Activated T-cell treated with anti-CD3 and anti-CD28 coated beads, Interleukin-2, amount 50 U/mL, for 4 hours (primary cell): ENCODE results near the gene HNRNPAB. TPM values are rescaled to one million over a fixed set of nuclear protein-coding genes. Genes with fewer than 3 reads are reported as not detected.
A peak's percentile ranks its signal among the peaks of the same experiment; 100 is the strongest.

Source experiments
- ATAC-seq, 2 donors: fragments of 200-7000 bp; cut with Tn5 transposase; one replicate each; pipeline ENCODE4 v1.10.0; 2021
- DNase-seq: peaks from one replicate; pipeline ENCODE4 v3.0.0-alpha.2; 2020
- H3K27me3 Mint-ChIP-seq: one replicate; pipeline ENCODE4 v1.8.0; 2021; ENCODE audit warnings: low read depth, mixed read lengths
- H3K36me3 Mint-ChIP-seq: one replicate; pipeline ENCODE4 v1.8.0; 2022; ENCODE audit warnings: mixed read lengths; ENCODE audit not compliant: insufficient read depth
- H3K4me1 Mint-ChIP-seq: one replicate; pipeline ENCODE4 v1.8.0; 2021; ENCODE audit warnings: low read depth, mixed read lengths
- H3K4me3 Mint-ChIP-seq: one replicate; pipeline ENCODE4 v1.8.0; 2021; ENCODE audit warnings: mild to moderate bottlenecking, moderate library complexity, mixed read lengths
- H3K9me3 Mint-ChIP-seq: one replicate; pipeline ENCODE4 v1.8.0; 2021; ENCODE audit warnings: mixed read lengths
- total RNA-seq, 3 donors: library from RNA; stranded (reverse); gene quantifications; one replicate each; pipeline ENCODE4 v1.2.1, GENCODE V29; 2021

Gene HNRNPAB
- total RNA-seq: 100 to 1,000 TPM; 646 to 699 (median 679) TPM

DNA sequence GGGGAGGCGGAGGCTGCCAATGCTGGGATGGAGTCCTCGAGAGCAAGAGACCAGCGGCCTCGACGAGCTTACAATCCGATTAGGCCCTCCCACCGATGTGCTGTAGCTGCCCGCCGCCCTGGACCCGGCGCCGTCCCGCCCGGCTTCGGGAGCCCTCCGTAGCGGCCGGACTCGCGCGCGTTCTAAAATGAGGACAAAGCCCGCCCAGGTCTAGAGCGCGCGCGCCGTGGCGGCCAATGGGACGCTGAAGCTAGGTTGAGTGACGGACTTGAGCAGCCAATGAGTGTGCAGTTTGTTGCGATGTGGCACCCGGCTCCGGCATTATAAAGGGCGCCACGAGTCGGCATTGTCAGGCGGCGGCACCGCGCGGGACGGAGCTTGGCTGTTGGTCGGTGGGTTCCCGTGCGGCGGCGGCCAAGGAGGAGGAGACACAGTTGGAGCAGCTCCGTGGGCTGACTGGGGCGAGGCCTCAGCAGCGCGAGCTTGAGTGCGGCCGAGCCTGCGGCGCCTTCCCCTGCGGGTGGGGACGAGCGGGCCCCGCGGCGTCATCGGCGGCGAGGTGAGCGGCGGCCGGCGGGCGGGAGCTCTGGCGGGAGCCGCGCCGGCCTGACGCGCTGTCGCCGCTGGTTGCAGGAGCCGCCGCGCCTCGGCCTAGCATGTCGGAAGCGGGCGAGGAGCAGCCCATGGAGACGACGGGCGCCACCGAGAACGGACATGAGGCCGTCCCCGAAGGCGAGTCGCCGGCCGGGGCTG, at the start of gene HNRNPAB:
TSS of gene HNRNPAB (plus strand) at position 352 of the 753 bp plus-strand sequence. CDS start at position 657, 305 bp downstream.
- peaks cover 2% of the 10 kb centered on the region for H3K27me3 Mint-ChIP-seq
- H3K4me3 Mint-ChIP-seq: peak within 1 kb of the TSS; percentile 97
- peaks cover 34% of the 10 kb centered on the region for H3K36me3 Mint-ChIP-seq
- no peaks in the 10 kb centered on the region for H3K9me3 Mint-ChIP-seq
- peaks cover 31% of the 10 kb centered on the region for H3K4me1 Mint-ChIP-seq
- DNase-seq (peak; percentile 97), ATAC-seq (peak; percentile 80 to 83)

DNA sequence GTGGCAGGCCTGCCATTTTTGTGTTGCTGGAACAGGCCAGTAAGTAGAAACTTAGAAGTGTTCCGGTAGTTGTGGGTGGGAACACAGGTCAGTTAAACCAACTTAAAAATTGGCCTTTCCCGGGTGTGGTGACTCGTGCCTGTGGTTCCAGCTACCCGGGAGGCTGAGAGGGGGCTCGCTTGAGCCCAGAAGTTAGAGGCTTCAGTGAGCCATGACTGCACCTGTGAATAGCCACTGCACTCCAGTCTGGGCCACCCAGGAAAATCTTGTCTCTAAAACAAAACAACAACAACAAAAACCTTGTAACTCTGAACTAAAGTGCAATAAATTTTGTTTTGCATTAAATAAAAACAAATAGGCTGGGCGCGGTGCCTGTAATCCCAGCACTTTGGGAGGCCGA, 49.3 kb upstream of the HNRNPAB start:
- Mint-ChIP-seq H3K9me3 (no peaks in the 10 kb centered on the region), H3K36me3 (peaks cover 19% of the 10 kb centered on the region), H3K4me3 (no peak overlapping the region), H3K4me1 (peaks cover 29% of the 10 kb centered on the region), H3K27me3 (no peaks in the 10 kb centered on the region)
- no peak for DNase-seq
- ATAC-seq: no peak

- H3K27me3 Mint-ChIP-seq: peaks cover 18% of the 10 kb centered on the region
- no peaks in the 10 kb centered on the region for H3K9me3 Mint-ChIP-seq
- DNase-seq: no peak
- ATAC-seq: no peak
- no peak overlapping the region for H3K4me3 Mint-ChIP-seq
- H3K4me1 Mint-ChIP-seq: peaks cover 4% of the 10 kb centered on the region
- no peaks in the 10 kb centered on the region for H3K36me3 Mint-ChIP-seq
Observed at GRCh38 chr5:178160176-178160575, 44.2 kb upstream of the HNRNPAB start.

- Mint-ChIP-seq H3K9me3 (no peaks in the 10 kb centered on the region), H3K36me3 (no peaks in the 10 kb centered on the region), H3K4me1 (peaks cover 4% of the 10 kb centered on the region), H3K27me3 (peaks cover 18% of the 10 kb centered on the region), H3K4me3 (no peak overlapping the region)
- DNase-seq: no peak
- ATAC-seq: no peak
Observed at GRCh38 chr5:178162481-178162880, 41.9 kb upstream of the HNRNPAB start.

GRCh38 chr5:178163772-178164735, 40.3 kb upstream of the HNRNPAB start:
- Mint-ChIP-seq H3K9me3 (no peaks in the 10 kb centered on the region), H3K36me3 (no peaks in the 10 kb centered on the region), H3K4me1 (peaks cover 4% of the 10 kb centered on the region), H3K4me3 (peak overlapping the region; percentile 16), H3K27me3 (peaks cover 18% of the 10 kb centered on the region)
- peak; percentile 99 to 100 for ATAC-seq
- DNase-seq: peak; percentile 95

DNA sequence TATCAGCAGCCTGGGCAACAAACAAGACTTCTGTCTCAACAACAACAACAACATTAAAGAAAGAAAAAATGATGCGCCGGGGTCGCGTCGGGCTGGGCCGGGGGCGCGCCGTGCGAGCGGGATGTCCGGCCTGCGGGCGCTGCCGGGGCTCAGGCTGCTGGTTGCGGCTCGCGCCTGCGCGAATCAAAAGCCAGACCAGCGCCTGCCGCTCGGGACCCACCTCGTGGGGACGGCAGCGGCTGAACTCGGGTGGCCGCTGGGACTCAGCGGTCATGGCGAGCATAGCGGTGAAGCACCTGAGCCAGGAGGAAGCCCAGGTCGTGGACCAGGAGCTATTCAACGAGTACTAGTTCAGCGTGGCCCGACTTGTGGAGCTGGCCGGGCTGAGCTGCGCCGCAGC, 38.8 kb upstream of the HNRNPAB start:
- Mint-ChIP-seq H3K4me3 (no peak overlapping the region), H3K36me3 (no peaks in the 10 kb centered on the region), H3K27me3 (peaks cover 18% of the 10 kb centered on the region), H3K9me3 (no peaks in the 10 kb centered on the region), H3K4me1 (peaks cover 4% of the 10 kb centered on the region)
- DNase-seq (no peak), ATAC-seq (no peak)

GRCh38 chr5:178170455-178170854, 33.9 kb upstream of the HNRNPAB start:
- H3K27me3 Mint-ChIP-seq: no peaks in the 10 kb centered on the region
- no peak for ATAC-seq
- no peaks in the 10 kb centered on the region for H3K9me3 Mint-ChIP-seq
- H3K4me1 Mint-ChIP-seq: no peaks in the 10 kb centered on the region
- DNase-seq: no peak
- H3K36me3 Mint-ChIP-seq: no peaks in the 10 kb centered on the region
- H3K4me3 Mint-ChIP-seq: no peak overlapping the region

- Mint-ChIP-seq H3K9me3 (no peaks in the 10 kb centered on the region), H3K36me3 (no peaks in the 10 kb centered on the region), H3K4me3 (no peak overlapping the region), H3K27me3 (peaks cover 2% of the 10 kb centered on the region), H3K4me1 (no peaks in the 10 kb centered on the region)
- DNase-seq: no peak
- no peak for ATAC-seq
Observed at GRCh38 chr5:178174456-178174855, 29.9 kb upstream of the HNRNPAB start.

GRCh38 chr5:178176791-178177190, 27.5 kb upstream of the HNRNPAB start:
- Mint-ChIP-seq H3K27me3 (peaks cover 3% of the 10 kb centered on the region), H3K36me3 (no peaks in the 10 kb centered on the region), H3K9me3 (no peaks in the 10 kb centered on the region), H3K4me1 (no peaks in the 10 kb centered on the region), H3K4me3 (no peak overlapping the region)
- ATAC-seq (no peak), DNase-seq (no peak)

DNA sequence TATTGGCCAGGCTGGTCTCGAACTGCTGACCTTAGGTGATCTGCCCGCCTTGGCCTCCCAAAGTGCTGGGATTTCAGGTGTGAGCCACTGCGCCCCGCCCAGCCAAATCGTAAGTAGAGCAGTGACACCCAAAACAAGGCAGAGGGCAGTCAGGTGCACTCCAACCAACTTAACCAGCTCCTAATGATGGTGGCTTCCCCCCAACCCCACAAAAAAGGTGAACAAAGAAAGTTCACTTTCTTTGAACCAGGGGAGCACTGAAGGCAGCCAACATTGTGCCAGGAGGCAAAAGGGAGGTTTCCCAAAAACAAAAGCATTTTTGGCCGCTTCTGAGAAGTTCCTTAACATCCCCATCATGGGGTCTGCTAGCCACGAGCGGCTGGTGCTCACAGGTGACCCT, 26.8 kb upstream of the HNRNPAB start:
- H3K36me3 Mint-ChIP-seq: no peaks in the 10 kb centered on the region
- H3K9me3 Mint-ChIP-seq: no peaks in the 10 kb centered on the region
- no peak overlapping the region for H3K4me3 Mint-ChIP-seq
- ATAC-seq (no peak), DNase-seq (no peak)
- peaks cover 6% of the 10 kb centered on the region for H3K4me1 Mint-ChIP-seq
- H3K27me3 Mint-ChIP-seq: peaks cover 3% of the 10 kb centered on the region

DNA sequence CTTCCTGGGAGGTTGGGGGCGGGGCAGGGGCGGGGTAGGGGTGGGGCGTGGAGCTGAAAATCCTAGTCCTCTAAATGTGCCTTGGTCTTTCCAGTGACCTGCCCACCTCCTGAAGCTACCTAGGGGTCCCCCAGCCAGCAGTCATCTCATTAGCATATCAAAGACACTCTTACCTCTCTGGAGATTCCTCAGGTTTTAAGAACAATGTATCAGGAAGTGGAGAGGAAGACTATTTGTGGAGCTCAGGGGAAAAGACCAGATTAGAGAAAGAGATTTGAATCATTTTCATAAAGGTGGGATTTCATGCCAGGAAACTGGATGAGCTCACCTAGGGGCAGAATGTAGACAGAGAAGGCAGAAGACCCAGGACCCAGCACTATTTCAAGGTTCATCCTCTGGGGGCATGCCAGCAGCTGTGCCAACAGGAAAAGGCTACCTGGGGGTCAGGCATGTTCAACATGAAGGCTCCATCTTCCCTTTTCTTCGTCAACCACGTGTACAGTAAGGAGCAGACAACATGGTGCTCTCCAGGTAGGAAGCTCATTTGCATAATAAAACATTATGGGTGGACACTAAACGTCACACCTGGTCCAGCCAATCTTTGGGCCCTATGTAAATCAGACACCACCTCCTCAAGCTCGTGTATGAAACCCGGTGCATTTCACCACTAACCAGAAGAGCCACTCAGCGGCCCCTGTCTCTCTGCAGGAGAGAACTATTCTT, 24.0 kb upstream of the HNRNPAB start:
- Mint-ChIP-seq H3K4me1 (peaks cover 6% of the 10 kb centered on the region), H3K36me3 (no peaks in the 10 kb centered on the region), H3K4me3 (no peak overlapping the region), H3K9me3 (no peaks in the 10 kb centered on the region), H3K27me3 (peaks cover 3% of the 10 kb centered on the region)
- DNase-seq: no peak
- ATAC-seq: no peak

- peaks cover 2% of the 10 kb centered on the region for H3K27me3 Mint-ChIP-seq
- ATAC-seq (no peak), DNase-seq (no peak)
Observed at GRCh38 chr5:178182158-178182876, 22.0 kb upstream of the HNRNPAB start.

GRCh38 chr5:178186427-178186826, 17.9 kb upstream of the HNRNPAB start:
- Mint-ChIP-seq H3K4me3 (no peak overlapping the region), H3K36me3 (no peaks in the 10 kb centered on the region)

More at GRCh38 chr5:178182158-178182876, 22.0 kb upstream of the HNRNPAB start:
- Mint-ChIP-seq H3K9me3 (no peaks in the 10 kb centered on the region), H3K36me3 (no peaks in the 10 kb centered on the region), H3K4me1 (peaks cover 6% of the 10 kb centered on the region), H3K4me3 (no peak overlapping the region)

More at GRCh38 chr5:178186427-178186826, 17.9 kb upstream of the HNRNPAB start:
- Mint-ChIP-seq H3K27me3 (peaks cover 6% of the 10 kb centered on the region), H3K4me1 (peaks cover 6% of the 10 kb centered on the region), H3K9me3 (no peaks in the 10 kb centered on the region)
- ATAC-seq (no peak), DNase-seq (no peak)
